SW480 (cell line): ENCODE data around the gene NCF4.

Experiments used
- DNase-seq: peaks from one replicate; pipeline ENCODE4 v3.0.0-alpha.2; 2016; ENCODE audit warnings: low spot score

NCF4 gene

GRCh38 chr22:36838119-36839030 is 22.4 kb upstream of the NCF4 start:
- no peak for DNase-seq

GRCh38 chr22:36839356-36840073 is 21.3 kb upstream of the NCF4 start:
- DNase-seq = no peak

GRCh38 chr22:36840106-36840505 is 20.7 kb upstream of the NCF4 start:
- DNase-seq = no peak

- DNase-seq = no peak
These were observed 14.5 kb upstream of the NCF4 start for GRCh38 chr22:36846271-36846670.

- DNase-seq = no peak
These were observed 13.9 kb upstream of the NCF4 start for GRCh38 chr22:36846949-36847348.

- DNase-seq = no peak
These were observed 10.8 kb upstream of the NCF4 start for GRCh38 chr22:36850056-36850455.

GRCh38 chr22:36850682-36851081 is 10.1 kb upstream of the NCF4 start:
- no peak for DNase-seq

GRCh38 chr22:36852056-36852973 is 8.5 kb upstream of the NCF4 start:
- no peak for DNase-seq

GRCh38 chr22:36853407-36854099 is 7.3 kb upstream of the NCF4 start:
- DNase-seq = no peak

- no peak for DNase-seq
These were observed 5.3 kb upstream of the NCF4 start for GRCh38 chr22:36855478-36855877.

- DNase-seq = peak; percentile 66
These were observed 4.5 kb upstream of the NCF4 start for GRCh38 chr22:36856121-36856791.

- DNase-seq = no peak
These were observed 4.0 kb upstream of the NCF4 start for GRCh38 chr22:36856792-36857135.

- no peak for DNase-seq
These were observed 2.6 kb upstream of the NCF4 start for GRCh38 chr22:36858156-36858555.

GRCh38 chr22:36858966-36859365 is 1.8 kb upstream of the NCF4 start:
- no peak for DNase-seq

GRCh38 chr22:36860017-36860416 is 789 bp upstream of the NCF4 start:
- DNase-seq = no peak

- DNase-seq = no peak
These were observed 377 bp upstream of the NCF4 start for GRCh38 chr22:36860438-36860820.

- no peak for DNase-seq
These were observed 1.7 kb downstream of the NCF4 start for GRCh38 chr22:36862251-36863242.

GRCh38 chr22:36863281-36863680 is 2.5 kb downstream of the NCF4 start:
- no peak for DNase-seq

GRCh38 chr22:36863979-36864378 is 3.2 kb downstream of the NCF4 start:
- no peak for DNase-seq
